ENCODE results near the gene FHIP1A.

Gene FHIP1A

DNA sequence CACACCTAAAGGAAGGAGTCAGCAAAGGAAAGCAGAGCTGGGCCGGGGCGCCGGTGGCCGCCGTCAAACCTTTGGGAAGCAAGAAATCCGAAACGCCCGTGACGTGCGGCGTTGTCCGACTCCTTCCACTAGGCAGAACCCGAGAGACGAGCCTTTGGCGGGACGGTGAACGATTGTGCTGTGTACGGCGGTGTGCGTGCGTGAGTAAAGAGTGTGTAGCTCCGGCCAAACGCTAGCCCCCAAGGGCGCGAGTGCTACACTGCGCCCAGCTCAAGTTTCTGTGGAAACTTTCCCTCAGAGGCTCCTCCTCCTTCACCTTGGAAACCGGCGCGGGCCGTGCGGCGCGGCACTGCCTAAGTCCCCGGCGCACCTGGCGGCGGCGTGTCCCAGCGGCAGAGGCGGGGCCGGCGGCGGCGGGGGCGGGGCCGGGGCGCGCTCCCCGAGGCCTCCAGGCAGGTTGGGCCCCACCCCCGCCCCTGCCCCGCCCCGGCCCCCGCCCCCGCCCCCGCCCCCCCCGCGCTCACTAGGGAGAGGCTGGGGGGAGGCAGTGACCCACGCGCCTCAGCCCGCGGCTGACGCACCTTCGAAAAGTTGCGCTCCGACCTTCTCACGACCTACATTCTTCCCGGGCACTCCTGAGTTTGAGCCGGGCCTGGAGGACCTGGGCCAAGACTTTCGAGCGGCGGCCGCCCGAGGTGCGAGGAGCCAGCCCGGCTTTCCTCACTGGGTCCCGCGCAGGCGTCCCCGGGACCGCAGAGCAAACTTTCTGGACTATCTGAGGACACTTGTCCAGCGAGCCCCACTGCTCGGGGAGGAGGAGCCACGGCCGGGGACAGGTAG is at the start of gene FHIP1A:
Gene FHIP1A, plus strand, starts transcription at position 547 of the 840 bp plus-strand sequence. CDS start 157,084 bp downstream, outside the sequence.
- TF ChIP-seq, protein P1, sequence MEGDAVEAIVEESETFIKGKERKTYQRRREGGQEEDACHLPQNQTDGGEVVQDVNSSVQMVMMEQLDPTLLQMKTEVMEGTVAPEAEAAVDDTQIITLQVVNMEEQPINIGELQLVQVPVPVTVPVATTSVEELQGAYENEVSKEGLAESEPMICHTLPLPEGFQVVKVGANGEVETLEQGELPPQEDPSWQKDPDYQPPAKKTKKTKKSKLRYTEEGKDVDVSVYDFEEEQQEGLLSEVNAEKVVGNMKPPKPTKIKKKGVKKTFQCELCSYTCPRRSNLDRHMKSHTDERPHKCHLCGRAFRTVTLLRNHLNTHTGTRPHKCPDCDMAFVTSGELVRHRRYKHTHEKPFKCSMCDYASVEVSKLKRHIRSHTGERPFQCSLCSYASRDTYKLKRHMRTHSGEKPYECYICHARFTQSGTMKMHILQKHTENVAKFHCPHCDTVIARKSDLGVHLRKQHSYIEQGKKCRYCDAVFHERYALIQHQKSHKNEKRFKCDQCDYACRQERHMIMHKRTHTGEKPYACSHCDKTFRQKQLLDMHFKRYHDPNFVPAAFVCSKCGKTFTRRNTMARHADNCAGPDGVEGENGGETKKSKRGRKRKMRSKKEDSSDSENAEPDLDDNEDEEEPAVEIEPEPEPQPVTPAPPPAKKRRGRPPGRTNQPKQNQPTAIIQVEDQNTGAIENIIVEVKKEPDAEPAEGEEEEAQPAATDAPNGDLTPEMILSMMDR (IDR thresholded peaks at IDR 0.05): no peak

DNA sequence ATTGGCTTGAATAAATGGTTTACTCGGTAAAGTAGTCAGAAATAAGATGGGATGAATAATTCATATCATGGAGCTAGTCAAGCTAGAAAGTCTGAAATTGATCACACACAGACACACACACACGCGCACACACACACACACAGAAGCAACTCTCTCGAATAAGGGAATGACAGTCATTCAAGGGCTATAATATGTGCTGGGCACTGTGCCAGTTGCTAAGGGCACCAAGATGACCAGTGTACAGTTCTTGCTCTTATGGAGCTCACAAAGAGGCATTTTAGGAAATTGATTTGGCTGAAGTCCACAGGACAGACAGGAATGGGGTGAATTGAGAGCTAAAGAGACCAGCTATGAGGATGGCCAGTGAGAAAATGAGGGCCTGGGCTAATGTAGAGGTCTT is 49.4 kb upstream of the FHIP1A start:
- TF ChIP-seq, protein P1 (IDR thresholded peaks at IDR 0.05): no peak

DNA sequence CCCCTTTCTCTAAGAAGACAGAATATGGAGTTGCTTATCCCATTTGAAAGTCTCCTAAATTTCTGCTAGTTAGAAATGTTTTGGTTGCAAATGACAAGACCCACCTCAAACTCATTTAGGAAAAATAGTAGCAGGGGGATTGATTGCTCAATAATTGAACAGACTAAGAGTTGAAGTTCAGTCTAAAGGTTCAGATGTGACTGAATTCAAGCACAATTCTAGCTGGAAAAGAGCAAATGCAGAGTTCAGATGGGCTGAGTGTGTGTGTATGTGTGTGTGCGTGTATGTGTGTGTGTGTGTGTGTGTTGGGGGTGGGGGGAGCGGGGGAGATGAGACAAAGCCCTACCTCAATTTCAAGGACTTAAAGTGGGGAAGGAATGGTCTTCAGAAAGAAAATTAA is 47.9 kb upstream of the FHIP1A start:
- TF ChIP-seq, protein P1 (IDR thresholded peaks at IDR 0.05): no peak

DNA sequence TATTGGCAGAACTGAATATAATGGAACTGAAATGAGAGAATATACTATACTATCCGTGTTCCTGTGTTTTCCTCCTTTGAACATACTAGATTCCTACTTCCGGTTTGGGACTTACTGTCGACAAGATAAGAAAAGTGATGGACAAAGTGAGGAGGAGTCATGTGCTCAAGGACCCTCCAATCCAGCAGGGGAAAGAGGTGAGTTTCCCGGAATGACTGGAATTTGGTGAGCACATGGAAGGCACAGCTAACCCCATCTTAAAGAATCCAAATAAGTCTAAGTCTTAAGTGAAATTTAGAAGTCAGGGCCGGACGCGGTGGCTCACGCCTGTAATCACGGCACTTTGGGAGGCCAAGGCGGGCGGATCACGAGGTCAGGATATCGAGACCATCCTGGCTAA is 47.0 kb upstream of the FHIP1A start:
- TF ChIP-seq, protein P1 (IDR thresholded peaks at IDR 0.05): no peak

DNA sequence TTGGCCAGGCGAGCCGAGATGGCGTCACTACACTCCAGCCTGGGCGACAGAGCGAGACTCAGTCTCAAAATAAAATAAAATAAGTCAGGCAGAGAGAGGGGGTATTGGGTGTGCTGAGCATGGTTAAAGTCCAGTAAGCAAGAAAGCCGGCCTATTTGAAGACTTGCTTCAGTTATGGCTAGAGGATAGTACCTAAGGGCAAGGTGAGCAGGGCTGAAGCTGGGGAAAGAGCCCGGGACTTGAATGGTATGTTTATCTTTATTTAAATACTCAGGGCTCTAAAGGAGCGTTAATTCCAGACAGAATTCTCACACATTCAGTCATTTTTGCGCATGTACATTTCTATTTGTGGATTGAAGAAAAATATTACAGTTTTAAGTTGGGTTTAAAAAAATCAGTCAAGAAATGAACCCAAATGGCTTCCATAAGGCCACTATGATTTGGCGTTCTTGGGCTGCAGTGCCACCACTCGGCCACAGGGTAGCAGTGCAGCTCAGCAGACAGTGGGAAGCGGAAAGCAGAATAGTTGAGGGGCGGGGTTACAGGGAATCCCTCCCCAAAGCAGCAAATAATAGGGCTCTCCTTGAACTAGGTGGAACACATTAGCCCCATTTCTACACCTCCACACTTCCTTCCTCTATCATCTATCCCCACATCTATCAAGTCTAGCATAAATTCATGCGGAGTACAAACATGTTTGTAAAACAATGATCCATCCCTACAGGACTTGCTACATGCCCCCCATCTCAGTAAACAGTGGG is 46.4 kb upstream of the FHIP1A start:
- TF ChIP-seq, protein P1 (IDR thresholded peaks at IDR 0.05): peak; percentile 93

DNA sequence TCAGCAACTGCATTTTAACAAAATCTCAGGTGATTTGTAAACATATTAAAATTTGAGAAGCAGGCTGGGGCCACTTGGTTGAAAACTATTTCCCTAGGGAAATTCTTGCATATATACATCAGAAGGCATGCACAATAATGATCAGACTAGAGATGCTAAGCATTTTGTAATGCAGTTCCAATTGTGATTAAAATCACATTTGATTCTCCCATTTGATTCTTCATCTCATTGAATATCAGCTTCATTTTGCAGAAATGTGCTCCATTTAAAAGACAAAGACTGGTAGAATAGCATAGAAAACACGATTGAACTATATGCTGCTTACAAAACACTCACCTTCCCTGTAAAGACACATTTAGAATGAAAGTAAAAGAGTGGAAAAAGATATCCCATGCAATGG is 32.4 kb upstream of the FHIP1A start:
- TF ChIP-seq, protein P1 (IDR thresholded peaks at IDR 0.05): no peak

DNA sequence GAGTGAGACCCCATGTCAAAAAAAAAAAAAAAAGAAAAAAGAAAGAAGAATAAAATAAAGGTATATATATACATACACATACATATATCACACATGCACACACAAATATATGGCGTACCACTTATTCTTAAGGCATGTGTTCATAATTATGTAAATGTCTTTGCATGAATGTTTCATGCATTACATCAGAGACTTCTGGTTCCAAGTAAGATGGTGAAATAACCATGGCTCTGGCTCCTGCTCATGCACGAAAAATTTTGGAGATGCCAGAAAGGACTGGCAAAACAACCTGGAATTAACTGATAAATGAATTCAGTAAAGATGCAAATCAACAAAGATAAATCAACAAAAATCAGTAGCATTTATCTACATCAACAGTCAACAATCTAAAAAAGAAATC is 19.7 kb upstream of the FHIP1A start:
- TF ChIP-seq, protein P1 (IDR thresholded peaks at IDR 0.05): no peak
